ENCODE results near the gene ZNF888. TPM values are rescaled to one million over a fixed set of nuclear protein-coding genes. Genes with fewer than 3 reads are reported as not detected.
A peak's percentile ranks its signal among the peaks of the same experiment; 100 is the strongest.

The ZNF888 gene
- 3.7 and 5.0 TPM in 2 replicates for total RNA-seq

GRCh38 chr19:52922841-52923777 is at the start of gene ZNF888:
Gene ZNF888 (minus strand): TSS chr19:52923428. CDS start chr19:52917873, 5,555 bp downstream.

GRCh38 chr19:52962394-52963246 is 39.4 kb upstream of the ZNF888 start, which contains the start of gene ZNF816:
Gene ZNF816 (minus strand): TSS chr19:52962881. CDS start chr19:52956089, 6,792 bp downstream.

GRCh38 chr19:52897138-52897935 is 25.9 kb downstream of the ZNF888 start, which contains the start of gene ZNF320:
Gene ZNF320 (minus strand): TSS chr19:52897635. CDS start chr19:52890255, 7,380 bp downstream.

GRCh38 chr19:52857378-52858191 is 65.6 kb downstream of the ZNF888 start, which contains the start of gene ZNF468:
Gene ZNF468 (minus strand): TSS chr19:52857619. CDS start chr19:52854272, 3,347 bp downstream.

Small RNAs within 50 kb of the gene (small RNA-seq; reads per million reads assigned to genes)
- 1.5 reads per million, percentile 38 among the genes with 10 or more reads in this experiment for gene ZNF320

Other genes starting within 250 kb of the ZNF888 start
- gene ZNF611, start 188.4 kb downstream of the ZNF888 start, total RNA-seq = 18.7 and 18.9 TPM in 2 replicates
- 6.7 and 7.4 TPM in 2 replicates for gene ZNF600, start 136.6 kb downstream of the ZNF888 start, total RNA-seq
- 14.6 and 16.6 TPM in 2 replicates for gene ZNF28, start 101.8 kb downstream of the ZNF888 start, total RNA-seq
- gene ZNF468, start 65.8 kb downstream of the ZNF888 start, total RNA-seq = 19.0 and 27.3 TPM in 2 replicates
- gene ZNF320, start 25.8 kb downstream of the ZNF888 start, total RNA-seq = 7.8 and 10.9 TPM in 2 replicates
- 9.3 and 9.6 TPM in 2 replicates for gene ZNF816, start 39.5 kb upstream of the ZNF888 start, total RNA-seq
- gene ERVV-1, start 90.5 kb upstream of the ZNF888 start, total RNA-seq = not detected in 2 replicates
- gene ERVV-2, start 121.3 kb upstream of the ZNF888 start, total RNA-seq = not detected in 2 replicates
- 27.9 and 28.6 TPM in 2 replicates for gene ZNF160, start 180.0 kb upstream of the ZNF888 start, total RNA-seq
- gene ZNF415, start 209.5 kb upstream of the ZNF888 start, total RNA-seq = 0.29 and 0.80 TPM in 2 replicates
- gene ZNF347, start 235.6 kb upstream of the ZNF888 start, total RNA-seq = 6.8 and 8.5 TPM in 2 replicates